ENCODE results near the gene MYO16. TPM values are rescaled to one million over a fixed set of nuclear protein-coding genes. Genes with fewer than 3 reads are reported as not detected.
A peak's percentile ranks its signal among the peaks of the same experiment; 100 is the strongest.

MYO16 gene
- total and polyA plus RNA-seq, 2 experiments from 2014 or later: 0.02 to 0.15 TPM

DNA sequence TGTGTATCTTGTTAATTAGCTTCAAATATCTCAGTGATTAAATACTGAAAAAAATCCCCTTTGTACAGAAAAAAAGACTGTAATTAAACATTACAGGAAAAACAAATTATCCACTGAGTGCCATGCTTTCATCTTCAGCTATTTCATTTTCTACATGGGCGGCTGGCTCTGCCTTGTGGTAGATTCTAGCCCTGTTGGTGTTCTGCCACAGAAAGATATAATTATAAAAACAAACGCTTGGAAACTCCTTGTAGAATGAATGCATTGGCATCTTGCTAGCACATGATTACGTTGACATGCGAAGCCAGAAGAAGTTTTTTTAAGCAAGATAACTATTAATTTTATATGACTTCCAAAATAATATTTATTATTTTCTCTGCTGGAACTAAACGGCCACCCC lies 496.8 kb downstream of the MYO16 start:
- TF ChIP-seq, protein P1, sequence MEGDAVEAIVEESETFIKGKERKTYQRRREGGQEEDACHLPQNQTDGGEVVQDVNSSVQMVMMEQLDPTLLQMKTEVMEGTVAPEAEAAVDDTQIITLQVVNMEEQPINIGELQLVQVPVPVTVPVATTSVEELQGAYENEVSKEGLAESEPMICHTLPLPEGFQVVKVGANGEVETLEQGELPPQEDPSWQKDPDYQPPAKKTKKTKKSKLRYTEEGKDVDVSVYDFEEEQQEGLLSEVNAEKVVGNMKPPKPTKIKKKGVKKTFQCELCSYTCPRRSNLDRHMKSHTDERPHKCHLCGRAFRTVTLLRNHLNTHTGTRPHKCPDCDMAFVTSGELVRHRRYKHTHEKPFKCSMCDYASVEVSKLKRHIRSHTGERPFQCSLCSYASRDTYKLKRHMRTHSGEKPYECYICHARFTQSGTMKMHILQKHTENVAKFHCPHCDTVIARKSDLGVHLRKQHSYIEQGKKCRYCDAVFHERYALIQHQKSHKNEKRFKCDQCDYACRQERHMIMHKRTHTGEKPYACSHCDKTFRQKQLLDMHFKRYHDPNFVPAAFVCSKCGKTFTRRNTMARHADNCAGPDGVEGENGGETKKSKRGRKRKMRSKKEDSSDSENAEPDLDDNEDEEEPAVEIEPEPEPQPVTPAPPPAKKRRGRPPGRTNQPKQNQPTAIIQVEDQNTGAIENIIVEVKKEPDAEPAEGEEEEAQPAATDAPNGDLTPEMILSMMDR (IDR thresholded peaks at IDR 0.05; ENCODE audit: low read depth, low read length): no peak
- no peaks in the 10 kb centered on the region for H3K9me3 ChIP-seq (ENCODE audit: low read depth)
- H3K4me3 ChIP-seq: no peak overlapping the region
- no peak overlapping the region for H3K27ac ChIP-seq
- no peaks in the 10 kb centered on the region for H3K4me1 ChIP-seq (ENCODE audit: low read depth)
- H3K36me3 ChIP-seq: no peaks in the 10 kb centered on the region
- no peaks in the 10 kb centered on the region for H3K27me3 ChIP-seq
- DNase-seq (ENCODE audit: low read depth in 1 of 2, low spot score in 1 of 2): no peak

GRCh38 chr13:109126891-109127641 lies 497.7 kb downstream of the MYO16 start:
- no peak for DNase-seq (ENCODE audit: low read depth in 1 of 2, low spot score in 1 of 2)
- H3K4me1 ChIP-seq (ENCODE audit: low read depth): no peaks in the 10 kb centered on the region
- no peak overlapping the region for H3K4me3 ChIP-seq
- TF ChIP-seq, protein P1 (IDR thresholded peaks at IDR 0.05; ENCODE audit: low read depth, low read length): no peak
- no peaks in the 10 kb centered on the region for H3K27me3 ChIP-seq
- H3K9me3 ChIP-seq (ENCODE audit: low read depth): no peaks in the 10 kb centered on the region
- no peaks in the 10 kb centered on the region for H3K36me3 ChIP-seq
- no peak overlapping the region for H3K27ac ChIP-seq

DNA sequence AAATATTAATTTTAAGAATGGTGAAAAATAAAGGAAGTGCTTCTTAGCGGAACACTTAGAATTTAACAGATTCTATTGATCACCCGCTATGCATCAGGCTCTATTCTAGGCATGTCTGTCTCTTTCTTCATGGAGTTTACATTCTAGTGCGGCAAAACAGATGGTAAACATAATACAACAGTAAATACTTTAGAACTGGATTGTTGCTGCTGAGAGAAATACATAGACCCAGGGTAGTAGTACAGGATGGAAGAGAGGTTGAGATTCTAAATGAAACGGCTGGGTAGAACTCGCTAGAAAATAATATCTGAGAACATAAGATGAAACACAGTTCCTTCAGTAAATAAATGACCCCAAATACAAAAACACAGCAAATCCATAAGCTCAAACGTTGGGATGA lies 498.7 kb downstream of the MYO16 start:
- Histone ChIP-seq H3K4me1 (ENCODE audit: low read depth) (no peaks in the 10 kb centered on the region), H3K27ac (no peak overlapping the region), H3K4me3 (no peak overlapping the region), H3K27me3 (no peaks in the 10 kb centered on the region), H3K9me3 (ENCODE audit: low read depth) (no peaks in the 10 kb centered on the region), H3K36me3 (no peaks in the 10 kb centered on the region)
- TF ChIP-seq, protein P1 (IDR thresholded peaks at IDR 0.05; ENCODE audit: low read depth, low read length): no peak
- DNase-seq (ENCODE audit: low read depth in 1 of 2, low spot score in 1 of 2): no peak

- Histone ChIP-seq H3K27ac (no peak overlapping the region), H3K36me3 (no peaks in the 10 kb centered on the region), H3K4me1 (ENCODE audit: low read depth) (no peaks in the 10 kb centered on the region), H3K27me3 (no peaks in the 10 kb centered on the region), H3K9me3 (ENCODE audit: low read depth) (no peaks in the 10 kb centered on the region), H3K4me3 (no peak overlapping the region)
- no peak for DNase-seq (ENCODE audit: low read depth in 1 of 2, low spot score in 1 of 2)
- TF ChIP-seq, protein P1 (IDR thresholded peaks at IDR 0.05; ENCODE audit: low read depth, low read length): no peak
These were observed 500.9 kb downstream of the MYO16 start for GRCh38 chr13:109130093-109130835.

GRCh38 chr13:109131698-109132257 lies 502.4 kb downstream of the MYO16 start:
- Histone ChIP-seq H3K9me3 (ENCODE audit: low read depth) (no peaks in the 10 kb centered on the region), H3K27ac (no peak overlapping the region), H3K4me3 (no peak overlapping the region), H3K27me3 (no peaks in the 10 kb centered on the region), H3K36me3 (no peaks in the 10 kb centered on the region), H3K4me1 (ENCODE audit: low read depth) (no peaks in the 10 kb centered on the region)
- peak; percentile 37 to 42 for DNase-seq (ENCODE audit: low read depth in 1 of 2, low spot score in 1 of 2)
- TF ChIP-seq, protein P1 (IDR thresholded peaks at IDR 0.05; ENCODE audit: low read depth, low read length): no peak
